Measurements from ENCODE around the gene CDK11B.
"Not testable (repeated sequence)": the region's sequence is repeated elsewhere in the genome, so short reads cannot be mapped to it uniquely, and the experiment has no call there.

The CDK11B gene

DNA sequence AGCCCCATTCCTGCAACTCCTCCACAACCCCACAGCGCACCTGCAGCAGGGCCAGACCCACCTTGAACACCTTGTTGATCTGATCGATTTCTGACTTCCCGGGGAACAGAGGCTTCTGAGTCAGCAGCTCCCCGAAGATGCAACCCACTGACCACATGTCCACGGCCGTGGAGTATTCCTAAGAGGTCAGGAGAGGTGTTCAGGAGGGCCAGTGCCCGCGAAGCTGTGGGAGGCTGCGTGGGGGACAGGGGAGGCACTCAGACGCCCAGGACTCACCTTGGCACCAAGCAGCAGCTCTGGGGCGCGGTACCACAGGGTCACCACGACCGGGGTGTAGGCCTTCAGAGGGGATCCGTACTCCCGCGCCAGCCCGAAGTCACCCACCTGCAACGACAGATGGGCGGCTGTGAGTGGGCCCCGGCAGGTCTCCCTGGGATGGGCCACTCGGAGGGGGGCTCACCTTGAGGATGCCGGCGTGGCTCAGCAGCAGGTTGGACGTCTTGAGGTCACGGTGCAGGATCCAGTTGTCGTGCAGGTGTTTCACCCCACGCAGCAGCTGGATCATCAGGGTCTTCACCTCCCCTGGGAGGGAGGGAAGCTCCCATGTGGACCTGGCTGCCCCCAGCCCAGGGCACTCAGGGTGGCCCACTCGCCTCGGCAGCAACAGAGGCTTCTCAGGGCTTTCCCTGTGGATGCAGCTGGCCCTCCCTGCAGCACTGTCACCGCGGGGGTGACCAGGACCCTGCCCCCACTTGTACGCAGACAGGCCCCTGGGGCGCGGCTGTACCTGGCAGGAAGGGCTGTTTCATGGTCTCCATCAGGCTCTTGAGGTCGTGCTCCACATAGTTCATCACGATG, 22.0 kb downstream of the CDK11B start:
- FAIRE-seq; DNase-seq (ENCODE audit: insufficient read length, low spot score): not testable (repeated sequence)

DNA sequence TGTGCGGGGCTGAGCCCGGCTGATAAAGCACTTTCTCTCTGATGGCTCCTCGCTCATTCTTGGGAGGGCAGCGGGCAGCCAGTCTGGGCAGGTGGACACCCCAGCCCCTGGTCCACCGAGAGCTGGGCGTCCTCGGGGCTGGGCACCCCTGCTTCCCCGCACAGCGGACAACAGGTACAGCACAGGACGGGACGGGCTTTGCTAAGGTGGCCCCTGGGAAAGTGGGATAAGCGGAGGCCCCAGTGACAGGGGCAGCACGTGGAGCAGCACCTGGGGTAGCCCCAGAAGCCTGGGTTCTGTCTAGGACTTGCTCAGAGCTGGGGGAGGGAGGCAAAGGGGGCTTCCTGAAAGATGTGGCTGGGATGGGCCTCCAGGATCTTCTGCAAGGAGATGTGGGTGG, 24.2 kb downstream of the CDK11B start:
- FAIRE-seq; DNase-seq (ENCODE audit: insufficient read length, low spot score): not testable (repeated sequence)

- DNase-seq (ENCODE audit: insufficient read length, low spot score): not testable (repeated sequence)
- FAIRE-seq: peak; percentile 55
Measured at GRCh38 chr1:1633409-1633808, 25.4 kb downstream of the CDK11B start.

GRCh38 chr1:1631782-1632420, 26.9 kb downstream of the CDK11B start, which contains the start of gene MMP23B:
Gene MMP23B, plus strand, starts transcription at chr1:1632173. Its CDS starts 46 bp downstream, at chr1:1632219.
- DNase-seq (ENCODE audit: insufficient read length, low spot score) (peak; percentile 30), FAIRE-seq (no peak)
- TF ChIP-seq POLR2AphosphoS5 (IDR thresholded peaks at IDR 0.05; ENCODE audit: low read depth, low read length): no peak

- FAIRE-seq (no peak), DNase-seq (ENCODE audit: insufficient read length, low spot score) (peak; percentile 32)
- TF ChIP-seq PAX5 (IDR thresholded peaks at IDR 0.05; ENCODE audit: insufficient read depth, low read length, severe bottlenecking) (no peak), POU2F2 (IDR thresholded peaks at IDR 0.05; ENCODE audit: low read depth, low read length) (no peak), POLR2A (IDR thresholded peaks at IDR 0.05; ENCODE audit: low read depth, low read length) (no peak), TAF1 (IDR thresholded peaks at IDR 0.05; ENCODE audit: low read depth, low read length) (no peak), SPI1 (IDR thresholded peaks at IDR 0.05; ENCODE audit: low read depth, low read length) (no peak), POLR2AphosphoS5 (IDR thresholded peaks at IDR 0.05; ENCODE audit: low read depth, low read length) (no peak)
Measured at GRCh38 chr1:1630965-1631781, 27.6 kb downstream of the CDK11B start.

GRCh38 chr1:1630191-1630964, 28.4 kb downstream of the CDK11B start:
- FAIRE-seq (peak; percentile 100), DNase-seq (ENCODE audit: insufficient read length, low spot score) (peak; percentile 100)
- TF ChIP-seq POLR2AphosphoS5 (IDR thresholded peaks at IDR 0.05; ENCODE audit: low read depth, low read length) (no peak), PAX5 (IDR thresholded peaks at IDR 0.05; ENCODE audit: insufficient read depth, low read length, severe bottlenecking) (peak; percentile 66)

DNA sequence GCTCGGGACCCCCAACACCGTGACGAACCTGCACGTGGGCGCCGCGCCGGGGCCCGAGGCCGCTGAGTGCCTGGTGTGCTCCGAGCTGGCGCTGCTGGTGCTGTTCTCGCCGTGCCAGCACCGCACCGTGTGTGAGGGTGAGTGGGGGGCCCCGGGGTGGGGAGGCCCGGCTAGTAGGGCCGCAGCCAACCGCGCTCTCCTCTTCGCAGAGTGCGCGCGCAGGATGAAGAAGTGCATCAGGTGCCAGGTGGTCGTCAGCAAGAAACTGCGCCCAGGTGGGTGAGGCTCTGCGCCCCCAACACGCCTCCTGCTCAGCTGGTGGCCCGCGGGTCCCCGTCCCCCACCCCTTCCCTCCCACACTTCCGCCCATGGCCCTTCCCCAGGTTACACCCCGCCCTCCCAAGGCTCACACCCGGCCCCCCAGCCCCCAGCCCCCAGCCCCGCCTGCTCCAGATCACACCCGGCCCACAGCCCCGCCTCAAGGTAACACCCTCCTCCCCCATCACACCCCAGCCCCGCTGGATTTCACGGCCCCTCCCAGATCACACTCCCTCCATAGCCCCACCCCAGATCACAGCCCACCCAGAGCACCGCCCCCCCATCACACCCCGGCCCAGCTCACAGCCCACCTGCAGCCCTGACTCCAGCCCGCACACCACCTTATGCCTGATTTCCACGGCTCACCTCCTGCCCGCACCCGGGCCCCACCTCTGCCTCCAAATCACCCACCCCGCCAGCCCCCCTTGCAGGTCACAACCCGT, 29.2 kb downstream of the CDK11B start:
- FAIRE-seq: no peak

DNA sequence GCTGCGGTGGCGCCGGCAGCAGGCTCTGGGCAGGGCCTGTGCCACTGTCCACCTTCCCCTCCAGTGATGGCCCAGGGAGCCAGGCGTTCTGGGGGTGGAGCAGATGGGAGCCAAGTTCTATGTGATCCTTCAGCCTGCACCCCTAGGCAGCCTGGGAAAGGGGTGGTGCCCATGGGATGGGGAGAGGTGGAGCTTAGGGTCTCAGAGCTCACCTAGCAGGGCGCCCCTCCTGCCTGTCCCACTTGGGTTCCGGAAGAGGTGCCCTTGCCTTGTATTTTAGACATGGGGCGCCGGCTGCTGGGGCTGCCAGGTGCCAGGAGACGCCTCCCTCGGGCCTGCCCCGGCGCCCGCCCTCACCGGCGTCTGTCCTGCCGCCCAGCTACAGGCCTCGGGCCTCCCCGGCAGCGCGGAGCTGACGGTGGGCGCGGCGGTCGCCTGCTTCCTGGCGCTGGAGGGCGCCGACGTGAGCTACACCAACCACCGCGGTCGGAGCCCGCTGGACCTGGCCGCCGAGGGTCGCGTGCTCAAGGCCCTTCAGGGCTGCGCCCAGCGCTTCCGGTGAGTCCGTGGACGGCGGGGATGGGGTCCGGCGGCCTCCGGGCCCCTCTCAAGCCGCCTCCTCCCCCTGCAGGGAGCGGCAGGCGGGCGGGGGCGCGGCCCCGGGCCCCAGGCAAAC, 29.9 kb downstream of the CDK11B start:
- FAIRE-seq: no peak
- TF ChIP-seq POLR2AphosphoS5 (IDR thresholded peaks at IDR 0.05; ENCODE audit: low read depth, low read length) (no peak), TAF1 (IDR thresholded peaks at IDR 0.05; ENCODE audit: low read depth, low read length) (no peak), POU2F2 (IDR thresholded peaks at IDR 0.05; ENCODE audit: low read depth, low read length) (no peak), PAX5 (IDR thresholded peaks at IDR 0.05; ENCODE audit: insufficient read depth, low read length, severe bottlenecking) (no peak), POLR2A (IDR thresholded peaks at IDR 0.05; ENCODE audit: low read depth, low read length) (no peak; the same call in 1 of the 2 replicates), SPI1 (IDR thresholded peaks at IDR 0.05; ENCODE audit: low read depth, low read length) (no peak)
- peak; percentile 53 for DNase-seq (ENCODE audit: insufficient read length, low spot score)

More for the DNA sequence above, 29.2 kb downstream of the CDK11B start:
- peak; percentile 66 for DNase-seq (ENCODE audit: insufficient read length, low spot score)
- TF ChIP-seq SPI1 (IDR thresholded peaks at IDR 0.05; ENCODE audit: low read depth, low read length) (no peak), POU2F2 (IDR thresholded peaks at IDR 0.05; ENCODE audit: low read depth, low read length) (no peak), TAF1 (IDR thresholded peaks at IDR 0.05; ENCODE audit: low read depth, low read length) (no peak), PAX5 (IDR thresholded peaks at IDR 0.05; ENCODE audit: insufficient read depth, low read length, severe bottlenecking) (no peak), POLR2AphosphoS5 (IDR thresholded peaks at IDR 0.05; ENCODE audit: low read depth, low read length) (no peak), POLR2A (IDR thresholded peaks at IDR 0.05; ENCODE audit: low read depth, low read length) (no peak; the same call in 1 of the 2 replicates)

All from GM12891 (cell line).